ENCODE results near the gene INPP4B.
A peak's percentile ranks its signal among the peaks of the same experiment; 100 is the strongest.

INPP4B gene

GRCh38 chr4:142292231-142292630 lies 553.9 kb downstream of the INPP4B start:
- DNase-seq (ENCODE audit: low read depth in 3 of 3) = no peak

DNA sequence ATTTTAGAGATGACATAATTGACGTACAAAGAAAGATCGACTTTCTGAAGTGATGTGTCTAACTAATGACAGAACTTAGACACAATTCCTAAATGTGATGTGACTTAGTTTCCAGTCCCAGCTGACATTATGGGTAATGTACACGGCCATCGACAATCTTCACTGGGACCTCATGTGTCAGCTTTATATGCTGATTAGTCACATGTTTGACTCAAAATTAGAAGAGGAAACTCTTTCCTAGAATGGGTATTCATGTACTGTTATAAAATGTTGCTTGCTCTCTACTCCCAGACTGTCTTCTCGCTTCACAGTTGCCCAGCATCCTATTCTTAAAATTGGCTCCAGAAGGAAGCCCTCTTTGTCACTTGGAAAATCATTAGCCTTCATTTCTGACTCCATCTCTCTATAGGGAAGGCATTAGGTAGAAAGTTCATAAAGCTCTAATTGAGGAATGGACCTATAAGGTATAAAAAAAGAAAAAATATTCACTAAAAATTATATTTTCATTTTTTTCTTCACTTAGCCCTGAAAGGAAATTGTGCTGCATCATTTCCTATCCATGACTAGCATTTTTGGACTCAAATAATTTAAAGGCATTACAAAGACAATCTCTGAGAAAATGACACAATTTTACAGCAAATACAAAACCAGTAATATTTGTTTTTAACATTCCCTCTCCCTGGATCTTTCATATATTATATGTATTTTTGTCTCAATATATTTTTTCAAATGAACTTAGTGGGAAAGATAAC lies 554.6 kb downstream of the INPP4B start:
- no peak for DNase-seq (ENCODE audit: low read depth in 3 of 3)

- DNase-seq (ENCODE audit: low read depth in 3 of 3) = no peak
Observed at GRCh38 chr4:142287371-142287770, 558.7 kb downstream of the INPP4B start.

DNA sequence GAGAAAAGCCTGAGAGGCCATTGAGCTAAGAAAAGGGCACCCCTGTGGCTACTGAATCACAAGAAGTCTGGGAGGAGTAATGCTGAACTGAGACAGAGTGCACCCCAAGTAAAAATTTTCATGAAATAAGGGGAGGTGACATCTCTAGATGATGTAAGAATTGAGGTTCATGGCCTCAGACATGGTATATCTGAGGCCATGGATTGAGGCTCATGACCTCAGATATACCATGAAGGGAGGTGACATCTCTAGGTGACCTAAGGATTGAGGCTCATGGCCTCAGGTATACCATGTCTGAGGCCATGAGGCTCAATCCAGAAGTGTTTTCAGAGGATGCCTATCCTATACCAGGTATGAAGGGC lies 560.9 kb downstream of the INPP4B start:
- no peak for DNase-seq (ENCODE audit: low read depth in 3 of 3)

DNA sequence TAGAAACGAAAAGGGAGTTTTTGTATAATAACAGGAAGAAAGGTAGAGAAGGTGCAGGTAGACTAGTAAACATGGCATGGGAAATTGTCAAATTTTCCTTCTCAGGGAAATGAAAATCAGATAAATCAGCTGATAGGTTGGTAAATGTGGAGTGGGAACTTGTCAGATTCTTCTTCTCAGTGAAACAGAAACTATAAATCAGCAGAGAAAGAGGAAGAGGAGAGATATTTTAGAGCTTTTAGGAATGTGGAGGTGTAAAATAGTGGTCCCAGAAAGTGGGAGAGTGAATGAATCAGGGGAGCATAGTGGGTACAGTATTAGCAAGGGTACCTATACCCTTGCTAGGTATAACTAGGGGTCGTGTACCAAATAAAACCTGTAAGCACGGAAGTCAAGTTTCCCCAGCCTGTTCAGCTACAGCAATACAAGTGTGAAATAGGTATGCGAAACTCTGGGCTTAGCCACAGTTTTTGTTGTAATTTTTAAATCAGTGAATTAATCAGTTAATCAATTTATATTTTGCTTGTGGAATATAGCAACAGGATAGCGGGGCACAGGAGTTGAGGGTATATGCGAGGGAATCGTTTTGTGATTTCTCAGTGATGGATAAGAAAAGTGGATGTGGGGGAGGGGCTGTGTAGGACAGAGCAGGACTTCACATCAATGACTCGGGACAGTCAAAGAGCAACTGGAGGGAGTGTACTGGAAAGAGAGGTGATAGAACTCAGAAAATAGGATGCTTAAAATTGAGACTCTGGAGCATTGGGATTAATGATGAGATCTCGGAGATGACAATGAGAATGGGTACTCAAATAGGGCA lies 561.5 kb downstream of the INPP4B start:
- DNase-seq (ENCODE audit: low read depth in 3 of 3) = no peak

DNA sequence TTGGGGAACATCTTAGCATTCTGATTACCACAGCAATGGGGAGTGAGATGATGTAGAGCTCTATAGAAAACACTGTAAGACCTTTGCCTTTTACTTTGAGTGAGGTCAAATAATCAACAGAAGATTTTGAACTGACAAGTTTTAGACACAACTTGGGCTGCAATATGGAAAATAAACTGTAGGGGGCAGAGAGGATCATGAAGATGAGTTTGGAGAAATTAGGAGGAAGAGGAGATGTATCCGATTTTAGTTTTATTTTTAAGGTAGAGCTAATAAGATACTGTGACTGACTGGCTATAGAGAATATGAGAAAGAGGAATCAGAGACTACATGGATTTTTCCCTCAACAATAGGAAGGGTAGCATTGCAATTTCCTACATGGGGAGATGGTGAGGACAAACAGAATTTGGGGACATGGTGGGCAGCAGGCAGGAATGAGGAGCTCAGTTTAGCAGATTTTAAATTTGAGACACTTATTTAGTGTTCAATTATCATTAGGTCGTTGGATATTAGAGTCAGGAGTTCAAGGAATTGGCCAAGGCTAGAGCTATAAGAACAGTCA lies 563.1 kb downstream of the INPP4B start:
- DNase-seq (ENCODE audit: low read depth in 3 of 3) = peak in 1 of 3 donors; percentile 51

DNA sequence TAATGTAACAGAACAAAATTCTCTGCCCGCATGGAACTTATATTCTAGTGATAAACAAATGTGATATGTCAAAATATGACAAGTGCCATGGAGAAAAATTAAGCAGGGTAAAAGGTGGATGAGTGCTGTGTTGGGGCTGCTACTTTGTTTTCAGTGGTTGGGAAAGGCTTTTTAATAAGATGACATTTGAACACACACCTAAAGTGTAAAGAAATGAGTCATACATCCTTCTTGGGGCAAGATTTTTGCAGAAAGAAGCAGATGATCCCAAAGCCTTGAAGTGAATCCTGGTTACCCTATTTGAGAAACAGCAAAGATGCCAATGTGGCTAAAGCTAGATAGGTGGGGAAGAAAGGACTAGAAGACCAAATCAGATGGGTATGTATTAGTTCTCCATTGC lies 564.1 kb downstream of the INPP4B start:
- DNase-seq (ENCODE audit: low read depth in 3 of 3) = no peak

DNA sequence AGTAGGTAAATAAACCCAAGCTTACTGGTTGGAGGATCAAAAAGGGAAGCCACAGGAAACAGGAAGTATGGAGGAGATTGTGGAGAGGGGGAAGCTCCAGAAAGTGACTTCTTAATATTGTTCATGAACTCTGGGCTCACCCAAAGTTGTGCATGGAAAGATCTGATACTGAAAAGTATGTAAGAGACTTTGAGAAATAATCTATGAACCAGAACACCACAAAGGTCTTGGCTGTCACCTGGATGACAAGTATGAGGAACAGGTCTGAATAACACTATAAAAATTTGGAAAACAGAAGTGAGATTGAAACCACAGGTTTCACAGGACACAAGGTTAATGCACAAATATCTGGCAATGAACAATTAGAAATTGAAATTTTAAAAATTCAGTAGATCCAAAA lies 567.4 kb downstream of the INPP4B start:
- DNase-seq (ENCODE audit: low read depth in 3 of 3) = no peak

- no peak for DNase-seq (ENCODE audit: low read depth in 3 of 3)
Observed at GRCh38 chr4:142278171-142278570, 567.9 kb downstream of the INPP4B start.

DNA sequence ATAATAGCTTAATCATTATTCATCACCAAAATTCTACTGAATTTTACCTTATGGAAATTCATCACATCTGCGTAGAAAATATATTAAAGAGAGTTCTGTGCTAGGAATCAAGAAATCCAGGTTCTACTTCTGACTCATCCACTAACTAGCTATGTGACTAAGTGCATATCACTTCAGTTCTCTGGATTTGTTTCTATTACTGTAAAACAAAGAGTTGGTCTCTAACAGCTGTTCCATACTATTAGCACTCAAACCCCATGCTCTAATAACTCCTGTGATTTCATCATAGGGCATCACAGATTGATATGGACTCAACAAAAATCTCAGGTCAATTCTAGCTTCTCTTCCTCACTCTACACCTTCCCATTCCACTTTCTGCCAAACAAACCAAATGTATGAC lies 572.0 kb downstream of the INPP4B start:
- no peak for DNase-seq (ENCODE audit: low read depth in 3 of 3)

GRCh38 chr4:142272452-142272851 lies 573.6 kb downstream of the INPP4B start:
- no peak for DNase-seq (ENCODE audit: low read depth in 3 of 3)

DNA sequence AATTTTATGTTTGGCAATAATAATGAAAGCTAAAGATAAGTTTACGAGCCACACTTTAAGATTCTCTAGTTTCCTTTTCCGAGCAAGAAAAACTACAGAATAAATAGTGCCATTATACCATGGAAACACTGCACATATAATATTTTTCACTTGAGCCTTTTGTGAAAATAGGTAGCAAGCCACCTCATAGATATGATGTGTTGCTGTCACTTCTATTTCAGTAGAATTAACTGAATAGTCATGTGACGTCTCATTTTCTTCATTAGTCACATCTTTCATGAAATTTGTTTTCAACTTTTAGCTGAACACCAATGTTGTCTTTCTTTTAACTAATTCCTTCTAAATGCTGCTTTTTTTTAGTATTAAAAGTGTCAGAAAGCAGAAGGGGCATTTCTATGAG lies 574.3 kb downstream of the INPP4B start:
- DNase-seq (ENCODE audit: low read depth in 3 of 3) = no peak

- no peak for DNase-seq (ENCODE audit: low read depth in 3 of 3)
Observed at GRCh38 chr4:142267101-142267500, 579.0 kb downstream of the INPP4B start.

GRCh38 chr4:142265946-142266345 lies 580.2 kb downstream of the INPP4B start:
- no peak for DNase-seq (ENCODE audit: low read depth in 3 of 3)

GRCh38 chr4:142265536-142265935 lies 580.6 kb downstream of the INPP4B start:
- DNase-seq (ENCODE audit: low read depth in 3 of 3) = no peak

- DNase-seq (ENCODE audit: low read depth in 3 of 3) = no peak
Observed at GRCh38 chr4:142264961-142265360, 581.1 kb downstream of the INPP4B start.

- no peak for DNase-seq (ENCODE audit: low read depth in 3 of 3)
Observed at GRCh38 chr4:142262956-142263355, 583.1 kb downstream of the INPP4B start.

DNA sequence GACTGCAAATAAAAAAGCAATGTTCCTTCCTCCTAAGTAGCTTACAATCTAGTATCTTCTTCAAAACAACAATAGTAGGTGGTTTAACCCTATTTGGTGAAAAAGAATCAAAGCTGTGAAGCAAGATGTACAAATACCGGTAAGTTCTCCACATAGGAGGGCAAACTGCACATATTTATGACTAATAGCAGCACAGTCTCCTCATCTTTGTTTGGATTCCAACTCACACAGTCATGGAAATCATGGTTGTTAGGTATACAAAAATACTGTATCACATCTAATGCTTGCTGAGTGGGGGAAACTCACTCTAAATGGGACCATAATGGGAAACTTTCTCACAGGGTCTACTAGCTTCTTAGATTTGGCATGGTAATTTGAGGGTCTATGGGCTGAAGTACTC lies 597.2 kb downstream of the INPP4B start:
- DNase-seq (ENCODE audit: low read depth in 3 of 3) = no peak

DNA sequence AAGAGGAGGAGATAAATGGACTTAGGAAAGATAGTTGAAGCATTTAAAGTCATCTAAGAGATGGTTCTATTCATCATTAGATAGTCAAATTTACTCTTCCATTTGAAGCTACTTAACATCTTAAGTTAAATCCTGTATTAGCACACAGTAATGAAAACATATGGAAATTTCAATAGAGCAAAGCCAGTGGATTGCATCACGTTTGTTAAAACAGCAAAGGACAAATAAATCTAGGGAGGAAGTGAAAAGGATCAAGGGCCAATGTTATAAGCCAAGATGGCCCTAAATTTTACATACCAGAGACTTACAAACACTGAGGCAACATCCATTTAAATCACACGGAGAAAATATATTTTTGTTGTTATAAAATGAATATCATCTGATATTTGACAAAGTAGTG lies 602.8 kb downstream of the INPP4B start:
- no peak for DNase-seq (ENCODE audit: low read depth in 3 of 3)

DNA sequence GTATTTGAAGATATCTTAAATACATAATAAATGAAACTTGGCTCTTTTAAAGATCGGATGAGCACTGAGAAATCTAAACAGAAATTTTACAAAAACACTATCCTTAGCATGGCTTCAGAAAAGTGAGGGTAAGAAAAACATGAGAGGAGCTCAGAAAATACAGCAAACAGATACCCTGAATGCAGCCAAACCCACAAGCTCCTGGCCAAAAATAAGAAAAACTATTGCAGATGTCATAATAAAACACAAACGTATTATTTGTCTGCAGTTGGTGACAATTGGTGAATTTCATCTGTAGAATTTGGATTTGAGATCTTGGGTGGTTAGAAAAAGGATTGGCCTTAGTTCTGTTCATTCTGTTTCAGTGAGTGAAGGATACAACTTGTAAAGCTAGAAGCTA lies 603.9 kb downstream of the INPP4B start:
- no peak for DNase-seq (ENCODE audit: low read depth in 3 of 3)

DNA sequence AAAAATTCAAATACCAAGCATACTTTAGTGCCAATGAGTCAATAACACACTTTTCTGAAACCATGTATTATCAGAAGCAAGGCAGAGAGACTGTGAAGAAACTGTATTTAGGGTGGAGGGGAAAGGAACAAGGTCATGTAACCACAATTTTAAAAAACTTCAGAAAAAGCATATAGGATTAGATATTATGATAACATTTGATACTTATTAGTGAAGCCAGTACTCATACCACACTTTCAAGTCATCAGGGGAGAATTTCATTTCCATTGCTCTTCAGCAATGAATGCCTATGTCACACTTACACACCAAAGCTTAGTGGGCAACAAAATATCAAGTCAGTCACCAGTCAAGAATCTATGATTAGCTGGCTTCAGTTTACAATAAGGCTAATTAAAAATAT lies 607.5 kb downstream of the INPP4B start:
- no peak for DNase-seq (ENCODE audit: low read depth in 3 of 3)

DNA sequence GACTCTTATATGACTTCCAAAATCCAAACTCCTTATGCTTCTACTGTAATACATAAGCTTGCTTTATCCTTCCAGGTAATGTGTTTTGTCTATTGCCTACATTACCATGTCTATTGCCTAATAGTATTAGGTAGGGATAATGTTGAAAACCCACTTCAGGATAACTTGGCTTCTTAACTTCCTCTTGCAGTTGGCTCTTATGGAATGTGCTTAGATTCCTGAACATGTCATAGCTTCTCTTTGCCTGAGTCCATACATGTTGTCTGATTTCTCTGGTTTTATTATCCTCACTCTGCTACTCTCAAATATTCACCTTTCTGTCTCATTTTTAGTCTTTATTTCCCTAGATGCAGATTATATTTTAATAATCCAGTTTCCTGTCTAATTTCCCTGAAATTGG lies 609.8 kb downstream of the INPP4B start:
- DNase-seq (ENCODE audit: low read depth in 3 of 3) = no peak

DNA sequence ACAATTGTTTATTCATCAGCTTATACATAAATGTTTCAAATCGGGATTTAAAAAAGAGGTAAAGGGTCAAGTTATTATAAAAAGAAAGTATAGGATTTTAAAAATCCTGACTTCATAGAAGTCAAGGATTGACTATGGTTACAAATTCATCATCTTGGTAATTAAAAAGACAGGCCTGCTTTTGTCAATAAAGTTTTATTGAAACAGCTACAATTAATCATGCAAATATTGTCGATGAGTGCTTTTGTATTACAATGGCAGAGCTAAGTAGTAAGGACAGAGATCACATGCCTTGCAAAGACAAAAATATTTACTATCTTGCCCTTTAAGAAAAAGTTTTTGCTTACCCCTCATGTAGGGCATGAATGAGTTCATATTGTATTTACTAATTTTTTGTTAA lies 614.3 kb downstream of the INPP4B start:
- DNase-seq (ENCODE audit: low read depth in 3 of 3) = no peak

Data from stimulated activated CD4-positive, alpha-beta T cell treated with anti-CD3 and anti-CD28 coated beads, TNF-alpha, amount 100 ng/mL, for 48 hours (primary cell).